ENCODE measurements around the gene IFRD1.

DNA sequence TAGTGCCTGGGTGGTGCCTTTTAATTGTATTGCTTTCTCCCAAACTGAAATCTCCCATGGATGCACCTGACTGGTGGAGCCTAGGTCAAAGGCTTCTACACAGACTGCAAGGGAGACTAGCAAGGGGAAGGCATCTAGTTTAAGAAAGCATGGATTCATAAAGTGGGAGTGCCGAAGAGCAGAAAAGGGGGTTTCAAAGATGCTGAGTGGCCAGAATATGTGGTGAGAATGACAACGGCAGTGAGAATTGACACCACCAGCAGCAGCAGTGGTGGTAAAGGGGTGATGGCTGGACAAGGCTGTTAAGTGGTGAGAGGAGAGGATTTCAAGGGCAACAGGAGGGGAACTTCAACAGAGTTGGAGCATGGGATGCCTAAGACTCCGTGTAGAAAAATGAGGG is 67.2 kb downstream of the IFRD1 start:
- TF ChIP-seq, protein P1, sequence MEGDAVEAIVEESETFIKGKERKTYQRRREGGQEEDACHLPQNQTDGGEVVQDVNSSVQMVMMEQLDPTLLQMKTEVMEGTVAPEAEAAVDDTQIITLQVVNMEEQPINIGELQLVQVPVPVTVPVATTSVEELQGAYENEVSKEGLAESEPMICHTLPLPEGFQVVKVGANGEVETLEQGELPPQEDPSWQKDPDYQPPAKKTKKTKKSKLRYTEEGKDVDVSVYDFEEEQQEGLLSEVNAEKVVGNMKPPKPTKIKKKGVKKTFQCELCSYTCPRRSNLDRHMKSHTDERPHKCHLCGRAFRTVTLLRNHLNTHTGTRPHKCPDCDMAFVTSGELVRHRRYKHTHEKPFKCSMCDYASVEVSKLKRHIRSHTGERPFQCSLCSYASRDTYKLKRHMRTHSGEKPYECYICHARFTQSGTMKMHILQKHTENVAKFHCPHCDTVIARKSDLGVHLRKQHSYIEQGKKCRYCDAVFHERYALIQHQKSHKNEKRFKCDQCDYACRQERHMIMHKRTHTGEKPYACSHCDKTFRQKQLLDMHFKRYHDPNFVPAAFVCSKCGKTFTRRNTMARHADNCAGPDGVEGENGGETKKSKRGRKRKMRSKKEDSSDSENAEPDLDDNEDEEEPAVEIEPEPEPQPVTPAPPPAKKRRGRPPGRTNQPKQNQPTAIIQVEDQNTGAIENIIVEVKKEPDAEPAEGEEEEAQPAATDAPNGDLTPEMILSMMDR (optimal IDR thresholded peaks at IDR 0.05 in 1 of 3, IDR thresholded peaks at IDR 0.05 in 1 of 3, conservative IDR thresholded peaks at IDR 0.05 in 1 of 3; ENCODE audit: extremely low read depth in 1 of 3, insufficient read depth in 2 of 3, low read length in 3 of 3) = no peak
- TF ChIP-seq EZH2 (IDR thresholded peaks at IDR 0.05; ENCODE audit: low read length) = no peak
